Suprapubic skin (tissue), 3 donors: ENCODE data around the gene HACD2.

Experiments used
- EP300 ChIP-seq: sonication (generic); formaldehyde crosslinking; IDR thresholded peaks from one replicate; pipeline ENCODE4 v1.6.1; 2017; ENCODE audit warnings: antibody characterized with exemption
- TF ChIP-seq, protein P1 (sequence below), 2 donors: fragments of 200-600 bp in 1 of 2; fragments of 450-650 bp in 1 of 2; sonication (generic) in 1 of 2; IDR thresholded peaks; one replicate each; pipeline ENCODE4 v1.5.1; 2016 to 2019; ENCODE audit warnings: antibody characterized with exemption in 2 of 2, mild to moderate bottlenecking in 1 of 2, moderate library complexity in 1 of 2

DNA sequence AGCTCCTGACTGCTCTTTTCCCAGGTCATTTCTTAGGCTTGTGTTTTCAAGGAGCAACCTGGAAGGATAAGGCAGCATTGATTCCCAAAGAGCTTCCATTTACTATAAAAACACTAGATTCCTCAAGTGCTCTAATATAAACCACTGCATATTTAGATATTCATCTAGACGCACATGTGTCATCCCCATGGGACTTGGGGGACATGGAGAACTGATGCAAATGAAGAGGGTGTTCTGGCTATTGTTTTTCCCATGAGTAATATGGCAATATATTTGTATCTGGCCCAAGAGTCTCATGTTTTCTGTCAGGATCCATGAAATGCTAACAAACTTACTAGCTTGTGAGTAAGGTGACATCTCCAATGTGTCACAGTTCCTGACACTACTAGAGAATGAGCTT lies 31.3 kb downstream of the HACD2 start:
- no peak for TF ChIP-seq EP300
- TF ChIP-seq, protein P1, sequence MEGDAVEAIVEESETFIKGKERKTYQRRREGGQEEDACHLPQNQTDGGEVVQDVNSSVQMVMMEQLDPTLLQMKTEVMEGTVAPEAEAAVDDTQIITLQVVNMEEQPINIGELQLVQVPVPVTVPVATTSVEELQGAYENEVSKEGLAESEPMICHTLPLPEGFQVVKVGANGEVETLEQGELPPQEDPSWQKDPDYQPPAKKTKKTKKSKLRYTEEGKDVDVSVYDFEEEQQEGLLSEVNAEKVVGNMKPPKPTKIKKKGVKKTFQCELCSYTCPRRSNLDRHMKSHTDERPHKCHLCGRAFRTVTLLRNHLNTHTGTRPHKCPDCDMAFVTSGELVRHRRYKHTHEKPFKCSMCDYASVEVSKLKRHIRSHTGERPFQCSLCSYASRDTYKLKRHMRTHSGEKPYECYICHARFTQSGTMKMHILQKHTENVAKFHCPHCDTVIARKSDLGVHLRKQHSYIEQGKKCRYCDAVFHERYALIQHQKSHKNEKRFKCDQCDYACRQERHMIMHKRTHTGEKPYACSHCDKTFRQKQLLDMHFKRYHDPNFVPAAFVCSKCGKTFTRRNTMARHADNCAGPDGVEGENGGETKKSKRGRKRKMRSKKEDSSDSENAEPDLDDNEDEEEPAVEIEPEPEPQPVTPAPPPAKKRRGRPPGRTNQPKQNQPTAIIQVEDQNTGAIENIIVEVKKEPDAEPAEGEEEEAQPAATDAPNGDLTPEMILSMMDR (IDR thresholded peaks at IDR 0.05), result no peak
